Stimulated activated naive CD8-positive, alpha-beta T cell treated with anti-CD3 and anti-CD28 coated beads, Interleukin-15, amount 100 ng/mL, for 72 hours (primary cell): ENCODE data around the gene MAP3K1.
"Not testable (repeated sequence)": the region's sequence is repeated elsewhere in the genome, so short reads cannot be mapped to it uniquely, and the experiment has no call there.

Source experiments
- ATAC-seq: fragments of 150-1000 bp; cut with Tn5 transposase; 2 replicates; pipeline ENCODE4 v1.10.0; 2021; ENCODE audit warnings: mild to moderate bottlenecking, moderate library complexity
- DNase-seq, 2 donors: peaks; one replicate each; pipeline ENCODE4 v3.0.0; 2021 to 2022
- H3K27ac Mint-ChIP-seq, 2 donors: one replicate each; pipeline ENCODE4 v1.8.0; 2022; ENCODE audit warnings: mild to moderate bottlenecking in 2 of 2, mixed read lengths in 2 of 2, moderate library complexity in 2 of 2
- H3K27me3 Mint-ChIP-seq: one replicate; pipeline ENCODE4 v1.8.0; 2022; ENCODE audit warnings: mixed read lengths
- H3K4me1 Mint-ChIP-seq: one replicate; pipeline ENCODE4 v1.8.0; 2022; ENCODE audit warnings: mild to moderate bottlenecking, mixed read lengths
- H3K4me3 Mint-ChIP-seq, 2 donors: one replicate each; pipeline ENCODE4 v1.8.0; 2022; ENCODE audit warnings: mild to moderate bottlenecking in 2 of 2, mixed read lengths in 2 of 2, moderate library complexity in 1 of 2
- H3K9me3 Mint-ChIP-seq, 2 donors: one replicate each; pipeline ENCODE4 v1.8.0; 2022; ENCODE audit warnings: mixed read lengths in 2 of 2

The MAP3K1 gene

GRCh38 chr5:56808211-56808610 lies 7.1 kb upstream of the MAP3K1 start:
- DNase-seq: no peak
- Mint-ChIP-seq H3K9me3 (no peaks in the 10 kb centered on the region), H3K4me1 (peaks cover 24% of the 10 kb centered on the region), H3K27ac (no peak overlapping the region), H3K27me3 (peaks cover 8% of the 10 kb centered on the region), H3K4me3 (no peak overlapping the region)
- ATAC-seq: no peak

GRCh38 chr5:56810826-56811225 lies 4.5 kb upstream of the MAP3K1 start:
- peaks cover 9% of the 10 kb centered on the region for H3K27me3 Mint-ChIP-seq
- ATAC-seq: no peak

GRCh38 chr5:56812110-56812509 lies 3.2 kb upstream of the MAP3K1 start:
- no peak for ATAC-seq

More at GRCh38 chr5:56810826-56811225, 4.5 kb upstream of the MAP3K1 start:
- Mint-ChIP-seq H3K9me3 (no peaks in the 10 kb centered on the region), H3K4me3 (no peak overlapping the region), H3K4me1 (peaks cover 24% of the 10 kb centered on the region), H3K27ac (no peak overlapping the region)
- no peak for DNase-seq

GRCh38 chr5:56813302-56813701 lies 2.0 kb upstream of the MAP3K1 start:
- Mint-ChIP-seq H3K27me3 (peaks cover 9% of the 10 kb centered on the region), H3K9me3 (no peaks in the 10 kb centered on the region), H3K4me1 (peaks cover 23% of the 10 kb centered on the region), H3K4me3 (no peak overlapping the region), H3K27ac (no peak overlapping the region)
- DNase-seq (no peak), ATAC-seq (no peak)

More at GRCh38 chr5:56812110-56812509, 3.2 kb upstream of the MAP3K1 start:
- Mint-ChIP-seq H3K4me3 (no peak overlapping the region), H3K9me3 (no peaks in the 10 kb centered on the region), H3K27ac (no peak overlapping the region), H3K4me1 (peaks cover 27% of the 10 kb centered on the region), H3K27me3 (peaks cover 9% of the 10 kb centered on the region)
- DNase-seq: no peak

- ATAC-seq (no peak), DNase-seq (peak; percentile 26 to 46)
- no peaks in the 10 kb centered on the region for H3K9me3 Mint-ChIP-seq
- peaks cover 27% of the 10 kb centered on the region for H3K4me1 Mint-ChIP-seq
- H3K27me3 Mint-ChIP-seq: peaks cover 9% of the 10 kb centered on the region
- peak overlapping the region; percentile 90 to 94 for H3K4me3 Mint-ChIP-seq
- peak overlapping the region; percentile 88 to 94 for H3K27ac Mint-ChIP-seq
Measured at GRCh38 chr5:56814361-56814962, 887 bp upstream of the MAP3K1 start.

GRCh38 chr5:56815658-56816545 lies 553 bp downstream of the MAP3K1 start:
- Mint-ChIP-seq H3K4me3 (peak overlapping the region; percentile 94 to 96), H3K4me1 (peaks cover 35% of the 10 kb centered on the region), H3K27me3 (peaks cover 9% of the 10 kb centered on the region), H3K27ac (peak overlapping the region; percentile 94 to 95), H3K9me3 (no peaks in the 10 kb centered on the region)
- DNase-seq (peak; percentile 61 to 78), ATAC-seq (peak; percentile 53)

- peak overlapping the region; percentile 92 to 95 for H3K27ac Mint-ChIP-seq
- peaks cover 39% of the 10 kb centered on the region for H3K4me1 Mint-ChIP-seq
- DNase-seq: peak; percentile 72 to 76
- H3K9me3 Mint-ChIP-seq: no peaks in the 10 kb centered on the region
- peaks cover 9% of the 10 kb centered on the region for H3K27me3 Mint-ChIP-seq
- peak; percentile 74 for ATAC-seq
- H3K4me3 Mint-ChIP-seq: peak overlapping the region; percentile 94 to 96
Measured at GRCh38 chr5:56816546-56817081, 1.3 kb downstream of the MAP3K1 start.

GRCh38 chr5:56817263-56818014 lies 2.1 kb downstream of the MAP3K1 start:
- H3K27ac Mint-ChIP-seq: peak overlapping the region; percentile 92 to 95
- DNase-seq (no peak), ATAC-seq (no peak)
- H3K4me3 Mint-ChIP-seq: peak overlapping the region; percentile 94 to 96
- H3K9me3 Mint-ChIP-seq: no peaks in the 10 kb centered on the region
- peaks cover 9% of the 10 kb centered on the region for H3K27me3 Mint-ChIP-seq
- peaks cover 42% of the 10 kb centered on the region for H3K4me1 Mint-ChIP-seq

- no peak overlapping the region for H3K27ac Mint-ChIP-seq
- no peaks in the 10 kb centered on the region for H3K9me3 Mint-ChIP-seq
Measured at GRCh38 chr5:56818450-56819037, 3.2 kb downstream of the MAP3K1 start.

GRCh38 chr5:56819060-56819881 lies 3.9 kb downstream of the MAP3K1 start:
- ATAC-seq (no peak), DNase-seq (no peak)
- Mint-ChIP-seq H3K27me3 (no peaks in the 10 kb centered on the region), H3K4me1 (peaks cover 48% of the 10 kb centered on the region), H3K27ac (no peak overlapping the region), H3K9me3 (no peaks in the 10 kb centered on the region), H3K4me3 (peak overlapping the region; percentile 56 to 66)

More at GRCh38 chr5:56818450-56819037, 3.2 kb downstream of the MAP3K1 start:
- Mint-ChIP-seq H3K4me1 (peaks cover 50% of the 10 kb centered on the region), H3K4me3 (peak overlapping the region; percentile 56 to 66), H3K27me3 (no peaks in the 10 kb centered on the region)
- DNase-seq (no peak), ATAC-seq (no peak)

- not testable (repeated sequence) for H3K9me3 Mint-ChIP-seq, H3K27me3 Mint-ChIP-seq, H3K4me3 Mint-ChIP-seq, DNase-seq, ATAC-seq, H3K27ac Mint-ChIP-seq
- H3K4me1 Mint-ChIP-seq: peaks cover 69% of the 10 kb centered on the region
Measured at GRCh38 chr5:56821868-56822267, 6.5 kb downstream of the MAP3K1 start.

GRCh38 chr5:56822981-56823380 lies 7.6 kb downstream of the MAP3K1 start:
- DNase-seq (no peak), ATAC-seq (no peak)
- H3K9me3 Mint-ChIP-seq: no peaks in the 10 kb centered on the region
- H3K4me1 Mint-ChIP-seq: peaks cover 71% of the 10 kb centered on the region
- H3K27ac Mint-ChIP-seq: no peak overlapping the region
- H3K4me3 Mint-ChIP-seq: peak overlapping the region in 1 of 2 donors; percentile 5
- H3K27me3 Mint-ChIP-seq: no peaks in the 10 kb centered on the region

- ATAC-seq (no peak), DNase-seq (no peak)
- H3K4me3 Mint-ChIP-seq: no peak overlapping the region
- peaks cover 80% of the 10 kb centered on the region for H3K4me1 Mint-ChIP-seq
- H3K27me3 Mint-ChIP-seq: no peaks in the 10 kb centered on the region
- no peaks in the 10 kb centered on the region for H3K9me3 Mint-ChIP-seq
- H3K27ac Mint-ChIP-seq: no peak overlapping the region
Measured at GRCh38 chr5:56824019-56824418, 8.7 kb downstream of the MAP3K1 start.

- H3K27me3 Mint-ChIP-seq: no peaks in the 10 kb centered on the region
- ATAC-seq (no peak), DNase-seq (no peak)
- H3K9me3 Mint-ChIP-seq: no peaks in the 10 kb centered on the region
- H3K4me1 Mint-ChIP-seq: peaks cover 86% of the 10 kb centered on the region
- H3K4me3 Mint-ChIP-seq: no peak overlapping the region
- no peak overlapping the region for H3K27ac Mint-ChIP-seq
Measured at GRCh38 chr5:56825222-56825824, 10.0 kb downstream of the MAP3K1 start.
